CD4-positive, alpha-beta T cell treated with Interleukin-10 for 1 hour (primary cell): ENCODE data around the gene CEACAM20.
A peak's percentile ranks its signal among the peaks of the same experiment; 100 is the strongest.
"Not testable (repeated sequence)": the region's sequence is repeated elsewhere in the genome, so short reads cannot be mapped to it uniquely, and the experiment has no call there.

Experiments used
- DNase-seq: peaks from one replicate; pipeline ENCODE4 v3.0.0-alpha.2; 2020

CEACAM20 gene

DNA sequence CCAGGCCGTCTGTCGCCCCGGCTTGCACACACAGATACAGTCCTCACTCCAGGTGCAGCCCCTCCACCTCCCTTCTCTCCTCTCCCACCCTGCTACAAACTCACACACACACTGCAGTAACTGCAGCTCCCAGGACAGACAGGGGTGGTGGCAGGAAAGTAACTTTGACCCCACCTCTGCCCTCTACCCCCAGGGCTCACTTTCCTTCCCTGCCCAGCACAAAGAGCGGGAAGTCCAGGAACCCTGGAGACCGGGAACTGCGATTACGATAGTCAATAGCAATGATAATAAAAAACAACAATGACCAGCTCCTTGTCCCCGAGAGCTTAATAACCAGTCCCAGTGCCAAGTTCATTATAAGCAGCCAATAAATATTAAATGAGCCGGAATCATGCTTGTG is at the start of gene CEACAM20:
Gene CEACAM20 (minus strand): TSS at position 140 of the 400 bp plus-strand sequence. CDS start 166 bp downstream, outside the sequence.
- no peak for DNase-seq

DNA sequence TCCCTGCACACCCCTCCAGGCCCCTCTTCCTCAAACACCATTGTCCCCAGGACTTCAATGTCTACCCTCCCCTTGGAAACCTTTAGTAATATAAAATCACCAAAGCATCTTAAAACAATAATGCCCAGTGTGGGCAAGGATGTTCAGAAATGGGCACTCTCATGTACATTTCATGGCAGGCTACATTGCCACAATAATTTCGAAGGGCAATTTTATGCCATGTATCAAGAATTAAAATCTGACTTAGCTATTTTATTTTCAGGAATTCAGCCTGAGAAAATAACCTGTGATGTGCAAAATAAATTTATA is 48.0 kb upstream of the CEACAM20 start:
- no peak for DNase-seq

DNA sequence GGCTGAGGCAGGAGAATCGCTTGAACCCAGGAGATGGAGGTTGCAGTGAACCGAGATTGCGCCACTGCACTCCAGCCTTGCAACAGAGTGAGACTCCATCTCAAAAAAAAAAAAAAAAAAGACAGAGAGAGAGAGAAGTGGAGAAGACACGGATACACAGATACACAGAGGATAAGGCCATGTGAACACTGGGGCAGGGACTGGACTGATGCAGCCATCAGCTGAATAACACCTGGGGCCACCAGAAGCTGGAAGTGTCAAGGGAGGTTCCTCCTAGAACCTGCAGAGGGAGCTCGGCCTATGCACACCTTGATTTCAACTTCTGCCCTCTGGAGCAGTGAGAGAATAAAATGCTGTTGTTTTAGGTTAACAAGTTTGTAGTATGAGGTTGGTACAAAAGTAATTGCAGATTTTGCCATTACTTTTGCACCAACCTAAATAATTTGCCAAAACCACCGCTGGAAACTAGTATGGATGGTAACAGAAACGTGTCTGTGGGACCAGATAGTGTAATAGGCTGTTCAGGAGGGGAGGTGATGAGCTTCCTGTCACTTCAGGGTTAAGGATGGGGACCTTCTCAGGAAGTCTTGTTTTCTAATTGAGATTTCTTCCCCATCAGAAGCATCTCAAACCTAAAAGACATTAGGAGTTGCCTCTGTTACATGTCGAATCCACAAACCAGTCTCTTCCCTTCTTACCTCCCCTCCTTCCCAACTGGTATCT is 47.5 kb upstream of the CEACAM20 start:
- DNase-seq: peak; percentile 15

DNA sequence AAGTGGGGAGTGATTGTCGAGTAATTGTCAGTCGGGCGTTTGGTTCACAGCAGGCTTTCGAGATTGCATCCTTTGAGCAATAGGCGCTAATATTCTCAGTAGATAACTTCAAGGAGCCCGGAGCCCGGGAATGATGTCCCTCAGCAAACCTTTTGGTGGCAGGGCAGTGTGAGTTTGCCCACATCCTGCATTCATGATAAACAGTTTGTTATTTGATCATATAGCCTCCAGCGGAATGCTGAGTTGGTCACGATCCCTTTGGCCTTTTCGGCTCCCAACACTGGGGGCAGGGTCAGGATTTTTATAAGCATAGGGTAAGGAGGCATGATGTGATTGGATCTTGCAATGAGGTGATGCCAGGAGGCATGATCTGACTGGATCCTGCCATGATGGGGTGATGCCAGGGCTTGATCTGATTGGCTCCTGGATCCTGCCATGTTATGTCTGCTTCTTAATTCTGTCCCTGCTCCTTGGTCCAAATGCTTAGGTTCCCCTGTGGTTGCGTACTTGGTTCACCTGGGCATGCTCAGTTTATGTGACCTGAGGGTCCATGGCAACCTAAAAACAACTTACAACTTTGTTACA is 45.7 kb upstream of the CEACAM20 start:
- no peak for DNase-seq

DNA sequence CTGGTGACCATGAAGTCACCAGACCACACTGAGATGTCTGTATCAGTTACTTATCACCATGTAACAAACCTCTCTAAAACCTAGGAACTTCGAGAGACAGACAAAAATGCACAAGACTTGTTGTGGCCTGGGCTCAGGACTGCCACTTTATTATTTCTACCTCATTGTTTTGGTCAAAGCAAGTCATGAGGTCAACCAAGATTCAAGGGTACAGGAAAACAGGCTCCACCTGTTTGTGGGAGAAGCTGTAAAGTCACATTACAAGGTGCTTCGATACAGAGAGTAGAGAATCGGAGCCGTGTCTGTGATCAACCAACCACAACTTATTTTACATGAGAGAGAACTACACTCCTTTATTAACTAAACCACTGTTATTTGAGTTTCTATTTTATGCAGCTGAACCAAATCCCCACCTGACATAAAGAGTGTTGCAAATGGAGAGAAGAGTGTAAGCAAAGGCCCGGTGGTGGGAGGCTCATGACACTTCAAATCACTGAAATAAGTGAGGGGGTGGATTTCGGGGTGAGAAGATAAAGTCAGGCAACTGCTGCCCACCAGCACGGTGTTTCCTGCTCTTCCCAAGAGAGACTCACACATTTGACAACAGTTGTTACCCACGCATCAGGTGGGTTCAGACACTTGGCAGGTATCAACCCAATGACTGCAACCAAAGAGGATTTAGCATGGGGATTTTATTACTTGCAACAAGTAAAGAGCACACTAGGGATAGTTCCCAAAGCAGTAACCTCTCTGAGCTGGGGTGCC is 44.9 kb upstream of the CEACAM20 start:
- DNase-seq: no peak

DNA sequence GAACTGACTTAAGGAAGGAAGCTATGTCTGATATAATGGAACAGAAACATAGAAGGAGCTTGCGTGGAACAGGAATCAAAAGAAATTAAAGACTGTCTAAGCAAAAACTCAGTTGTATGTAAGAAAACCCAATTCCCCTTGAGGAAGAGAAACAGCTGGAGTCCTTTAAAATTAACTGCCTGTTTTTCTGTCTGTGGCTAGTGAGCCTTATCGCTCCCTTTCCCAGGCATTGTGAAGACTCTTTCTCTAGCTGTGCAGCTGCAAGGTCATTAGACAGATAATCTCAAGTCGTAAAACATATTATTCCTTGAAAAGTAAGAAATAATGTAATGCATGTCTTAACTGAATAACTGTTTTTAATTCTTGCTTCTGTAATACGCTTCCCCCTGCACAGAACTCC is 44.2 kb upstream of the CEACAM20 start:
- DNase-seq: no peak

DNA sequence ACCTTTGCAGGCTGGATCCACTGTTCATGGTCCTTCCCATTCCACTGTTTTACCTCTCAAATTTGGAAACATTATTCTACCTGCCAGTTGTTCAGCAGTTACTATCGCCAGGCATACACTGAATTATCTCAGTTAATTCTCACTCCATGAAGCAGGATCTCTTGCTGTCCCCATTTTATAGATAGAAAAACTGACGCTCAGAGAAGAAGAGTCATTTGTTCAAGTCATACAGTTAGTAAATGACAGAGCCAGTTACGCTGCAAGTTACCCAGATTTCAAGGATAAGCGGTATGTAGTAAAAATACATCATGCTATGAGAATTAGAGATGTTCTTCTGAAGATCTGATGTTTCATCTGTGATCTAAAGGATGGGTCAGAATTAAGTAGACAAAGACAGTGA is 43.7 kb upstream of the CEACAM20 start:
- DNase-seq: no peak

DNA sequence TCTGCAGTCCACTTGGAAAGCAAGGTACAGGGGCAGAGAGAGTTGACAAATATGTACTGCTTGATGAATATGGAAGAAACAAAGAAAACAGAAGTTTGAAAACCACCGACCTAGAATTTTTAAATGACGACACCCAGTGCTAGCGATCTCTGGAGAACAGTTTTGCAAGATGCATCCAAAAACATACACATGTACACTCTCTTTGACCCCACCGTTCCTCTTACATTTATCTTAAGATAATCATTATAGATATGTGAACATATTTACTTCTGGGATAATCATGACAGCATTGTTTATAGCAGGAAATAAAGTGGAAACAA is 43.1 kb upstream of the CEACAM20 start:
- DNase-seq: no peak

DNA sequence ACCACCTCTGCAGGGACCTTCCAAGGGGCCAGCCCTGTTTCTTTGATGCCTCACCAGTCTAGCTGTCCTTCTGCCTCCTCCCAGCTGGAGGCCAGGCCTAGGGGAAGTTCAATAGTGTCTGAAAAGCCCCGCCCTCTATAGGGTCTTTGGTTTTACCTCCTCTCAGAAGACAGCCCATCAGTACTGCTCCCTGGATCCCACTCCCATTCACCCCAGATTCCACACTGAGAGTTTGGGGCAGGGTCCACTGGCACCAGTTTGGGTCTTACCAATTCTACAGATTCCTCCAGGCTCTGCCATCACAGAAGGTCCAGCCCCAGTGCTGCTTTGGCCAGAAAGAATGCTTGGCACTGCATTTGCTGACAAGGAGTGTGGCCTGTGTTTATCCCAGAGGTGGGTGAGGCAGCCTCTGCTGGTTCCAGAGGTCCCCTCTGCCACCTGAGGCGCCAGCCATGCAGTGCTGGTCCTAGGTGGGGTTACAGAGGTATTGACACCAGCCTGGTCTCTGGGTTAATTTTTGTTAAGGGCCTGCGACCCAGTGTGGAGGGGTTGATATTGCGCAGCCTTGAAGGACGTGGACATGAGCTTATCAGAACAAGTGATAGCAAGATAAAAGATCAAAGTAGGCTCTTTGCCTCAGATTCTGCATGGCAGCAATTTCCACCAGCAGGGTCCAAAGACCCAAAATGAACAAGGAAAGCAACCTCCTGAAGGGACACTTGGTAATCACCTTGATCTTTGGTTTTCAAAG is 42.5 kb upstream of the CEACAM20 start:
- DNase-seq: no peak

DNA sequence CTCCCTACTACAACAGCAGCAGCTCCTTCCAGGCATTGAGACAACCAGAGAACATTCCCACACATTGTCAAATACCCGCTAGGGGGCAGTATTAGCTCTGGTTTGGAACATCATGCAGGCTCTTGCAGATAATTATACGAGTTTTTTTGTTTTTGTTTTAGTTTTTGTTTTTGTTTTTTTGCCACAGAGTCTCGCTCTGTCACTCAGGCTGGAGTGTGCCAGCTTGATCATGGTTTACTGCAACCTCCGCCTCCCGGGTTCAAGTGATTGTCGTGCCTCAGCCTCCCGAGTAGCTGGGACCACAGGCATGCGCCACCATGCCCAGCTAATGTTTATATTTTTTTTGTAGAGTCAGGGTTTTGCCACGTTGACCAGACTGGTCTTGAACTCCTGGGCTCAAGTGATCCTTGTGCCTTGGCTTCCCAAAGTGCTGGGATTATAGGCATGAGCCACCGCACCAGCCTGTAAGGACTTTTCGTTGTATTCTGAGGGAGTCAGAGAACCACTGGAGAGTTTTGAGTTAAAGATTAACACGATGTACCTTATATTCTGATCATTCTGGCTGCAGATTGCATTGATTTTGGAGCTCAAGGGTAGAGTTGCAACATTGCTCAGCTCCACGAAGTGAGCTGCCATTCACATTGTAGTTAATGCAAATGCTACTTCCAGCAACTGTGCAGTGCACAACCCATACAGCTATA is 41.7 kb upstream of the CEACAM20 start:
- DNase-seq: peak; percentile 59

DNA sequence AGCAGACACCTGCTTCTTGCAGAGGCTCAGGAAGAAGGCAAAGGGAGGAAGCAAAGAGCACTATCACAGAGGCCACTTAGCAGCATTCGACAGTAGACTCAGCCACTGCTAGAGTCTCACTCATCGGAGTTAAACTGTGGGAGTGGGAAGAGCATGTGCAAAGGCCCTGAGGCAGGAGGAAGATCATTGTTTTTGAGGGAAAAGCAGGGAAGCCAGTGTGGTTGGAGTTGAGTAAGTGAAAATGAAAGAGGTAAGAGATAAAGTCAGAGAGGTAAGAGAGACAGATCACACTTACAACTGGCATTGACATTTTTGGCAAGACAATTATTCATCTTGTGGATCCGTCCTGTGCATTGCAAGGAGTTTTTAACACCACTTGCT is 41.1 kb upstream of the CEACAM20 start:
- no peak for DNase-seq

DNA sequence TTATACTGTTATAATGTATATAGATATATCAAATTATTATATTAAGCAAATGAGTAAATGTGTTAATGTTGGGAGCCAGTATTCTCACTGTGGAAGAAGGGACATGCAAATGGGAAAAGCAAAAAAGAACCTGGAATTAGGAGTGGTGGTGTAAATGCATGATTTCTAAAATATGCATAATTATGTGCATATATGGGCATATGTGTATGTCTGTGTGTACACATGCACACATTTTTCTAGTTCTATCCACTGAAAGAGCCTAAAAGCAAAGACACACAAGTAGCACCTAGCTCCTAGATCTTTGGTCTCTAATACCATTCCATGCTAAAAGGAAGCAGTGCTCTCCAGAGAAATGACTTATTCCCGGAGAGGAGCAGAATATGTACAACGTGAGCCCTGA is 38.3 kb upstream of the CEACAM20 start:
- DNase-seq: no peak

DNA sequence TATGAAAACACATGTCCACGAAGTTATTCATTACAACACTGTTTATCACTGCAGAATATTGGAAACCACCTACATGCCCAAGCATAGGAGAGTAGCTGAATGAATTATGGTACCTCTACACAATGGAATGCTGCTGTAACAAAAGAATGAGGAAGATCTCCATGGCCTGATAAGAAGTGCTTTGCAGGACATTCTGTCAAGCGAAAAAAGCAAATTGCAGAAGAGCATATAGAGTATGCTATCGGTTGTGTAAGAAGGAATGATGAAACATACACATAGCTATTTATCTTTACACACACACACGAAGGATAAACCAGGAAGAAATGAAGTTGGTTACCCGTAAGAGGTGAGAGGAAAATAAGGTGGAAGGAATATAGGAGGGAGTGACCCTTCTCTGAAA is 37.5 kb upstream of the CEACAM20 start:
- no peak for DNase-seq

DNA sequence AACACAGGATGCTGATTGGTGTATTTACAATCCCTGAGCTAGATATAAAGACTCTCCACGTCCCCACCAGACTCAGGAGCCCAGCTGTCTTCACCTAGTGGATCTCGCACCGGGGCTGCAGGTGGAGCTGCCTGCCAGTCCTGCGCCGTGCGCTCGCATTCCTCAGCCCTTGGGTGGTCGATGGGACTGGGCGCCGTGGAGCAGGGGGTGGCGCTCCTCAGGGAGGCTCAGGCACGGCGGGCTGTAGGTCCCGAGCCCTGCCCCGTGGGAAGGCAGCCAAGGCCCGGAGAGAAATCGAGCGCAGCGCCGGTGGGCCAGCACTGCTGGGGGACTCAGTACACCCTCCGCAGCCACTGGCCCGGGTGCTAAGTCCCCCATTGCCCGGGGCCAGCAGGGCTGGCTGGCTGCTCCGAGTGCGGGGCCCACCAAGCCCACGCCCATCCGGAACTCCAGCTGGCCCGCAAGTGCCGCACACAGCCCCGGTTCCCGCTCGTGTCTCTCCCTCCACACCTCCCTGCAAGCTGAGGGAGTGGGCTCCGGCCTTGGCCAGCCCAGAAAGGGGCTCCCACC is 33.7 kb upstream of the CEACAM20 start:
- DNase-seq: not testable (repeated sequence)

DNA sequence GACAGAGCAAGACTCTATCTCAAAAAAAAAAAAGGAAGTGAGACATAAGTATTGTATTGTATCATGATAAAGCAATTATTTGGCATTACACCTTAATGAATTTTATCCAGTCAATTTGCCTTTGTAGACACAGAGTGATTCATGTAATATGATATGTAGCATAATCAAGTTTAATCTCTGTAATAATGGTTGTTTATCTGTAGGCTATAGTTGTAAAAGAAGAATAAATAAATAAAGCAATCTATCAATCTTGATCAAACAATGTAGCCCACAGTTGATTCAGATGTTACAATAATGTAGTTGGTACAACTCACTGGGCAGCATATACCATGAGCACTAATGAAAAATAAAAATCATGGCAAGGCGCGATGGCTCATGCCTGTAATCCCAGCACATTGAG is 28.5 kb upstream of the CEACAM20 start:
- no peak for DNase-seq

DNA sequence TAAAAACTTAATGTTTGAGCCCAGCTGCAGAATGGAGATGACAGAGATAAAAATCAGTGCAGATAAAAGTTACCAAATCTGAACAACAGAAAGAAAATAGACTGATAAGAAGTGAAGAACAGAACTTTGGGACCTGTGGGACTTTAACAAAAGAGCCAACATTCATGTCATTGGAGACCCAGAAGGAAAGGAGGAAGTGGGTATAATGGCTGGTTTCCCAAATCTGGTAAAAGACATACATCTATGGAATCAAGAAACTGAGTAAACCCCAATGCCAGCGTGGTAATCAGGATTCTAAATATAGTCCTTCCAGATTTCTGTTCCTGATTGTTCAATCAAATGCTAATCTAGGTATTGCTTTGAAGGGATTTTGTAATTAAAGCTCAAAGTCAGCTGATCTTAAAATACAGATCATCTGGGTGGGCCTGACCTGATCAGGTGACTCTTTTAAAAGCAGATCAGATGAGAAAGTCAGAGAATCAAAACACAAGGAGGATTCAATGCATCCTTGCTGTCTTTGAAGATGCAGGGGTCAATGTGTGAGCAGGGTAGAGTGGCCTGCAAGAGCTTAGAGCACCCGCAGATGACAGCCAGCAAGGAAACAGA is 25.3 kb upstream of the CEACAM20 start:
- no peak for DNase-seq

DNA sequence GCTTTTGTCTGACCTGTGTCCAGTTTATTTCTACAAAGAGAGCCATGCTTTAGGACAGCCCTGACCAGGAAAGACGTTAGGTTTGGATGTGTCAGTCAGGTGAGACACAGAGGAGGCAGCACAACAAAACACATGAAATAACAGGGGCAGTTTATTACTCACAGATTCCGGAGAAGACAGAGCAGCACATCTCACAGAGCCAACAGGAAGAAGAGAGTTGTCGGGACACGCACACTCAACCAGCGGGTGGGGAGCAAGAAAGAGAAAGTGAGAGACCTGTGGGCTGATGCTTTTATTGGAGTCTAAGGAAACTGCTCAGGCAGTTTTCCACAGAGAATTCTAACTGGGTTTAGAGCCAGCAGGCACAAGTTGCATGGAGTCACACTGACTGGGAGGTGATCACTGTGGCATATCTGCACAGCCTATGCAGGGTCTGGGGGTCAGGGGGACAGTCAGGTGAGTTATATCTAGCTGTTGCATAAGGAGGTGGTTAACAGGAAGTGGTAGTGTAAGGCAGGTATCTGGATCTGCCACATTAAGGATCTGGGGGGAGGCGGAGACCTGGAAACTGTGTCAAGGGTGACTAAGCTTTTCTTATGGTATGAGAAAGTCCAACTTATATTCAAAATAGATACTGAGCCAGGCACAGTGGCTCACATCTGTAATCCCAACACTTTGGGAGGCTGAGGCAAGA is 24.1 kb upstream of the CEACAM20 start:
- no peak for DNase-seq

DNA sequence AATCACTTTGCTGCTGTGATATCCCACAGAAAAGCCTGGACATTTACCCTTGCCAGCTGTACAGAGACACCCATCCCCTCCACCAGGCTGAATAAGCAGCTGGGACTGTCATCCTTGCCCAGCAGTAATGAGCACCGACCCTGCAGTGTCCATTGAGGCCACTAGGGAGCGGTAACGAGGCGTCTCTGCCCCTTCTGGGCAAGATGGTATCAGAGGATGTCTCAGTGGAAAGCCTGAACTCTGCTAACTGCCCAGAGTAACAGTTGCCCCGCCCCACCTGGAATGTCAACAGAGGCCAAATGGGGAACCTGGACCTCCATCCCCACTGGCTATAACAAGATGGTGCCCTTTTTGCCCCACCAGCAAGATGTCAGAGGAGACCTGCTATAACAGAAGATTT is 22.8 kb upstream of the CEACAM20 start:
- DNase-seq: peak; percentile 10

DNA sequence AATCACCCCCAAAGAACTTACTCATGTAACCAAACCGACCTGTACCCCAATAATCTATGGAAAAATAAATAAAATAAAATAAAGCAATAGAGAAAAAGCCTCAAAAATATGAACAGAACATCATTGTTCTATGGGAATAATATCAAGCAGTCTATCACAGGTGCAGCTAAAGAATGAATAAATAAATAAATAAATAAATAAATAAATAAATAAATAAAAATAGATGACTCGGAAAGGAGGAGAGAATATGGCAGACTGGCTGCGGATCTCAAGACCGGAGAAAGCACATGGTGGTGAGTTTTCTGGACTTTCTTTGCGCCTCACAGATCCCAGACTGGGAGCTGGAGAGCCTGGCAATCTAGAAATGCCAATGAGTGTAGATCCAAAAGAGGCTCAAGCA is 22.4 kb upstream of the CEACAM20 start:
- no peak for DNase-seq

DNA sequence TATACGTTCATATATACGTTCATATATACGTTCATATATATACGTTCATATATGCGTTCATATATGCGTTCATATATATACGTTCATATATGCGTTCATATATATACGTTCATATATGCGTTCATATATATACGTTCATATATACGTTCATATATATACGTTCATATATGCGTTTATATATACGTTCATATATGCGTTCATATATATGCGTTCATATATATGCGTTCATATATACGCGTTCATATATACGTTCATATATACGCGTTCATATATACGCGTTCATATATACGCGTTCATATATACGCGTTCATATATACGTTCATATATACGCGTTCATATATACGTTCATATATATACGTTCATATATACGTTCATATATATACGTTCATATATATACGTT is 21.5 kb upstream of the CEACAM20 start:
- not testable (repeated sequence) for DNase-seq

DNA sequence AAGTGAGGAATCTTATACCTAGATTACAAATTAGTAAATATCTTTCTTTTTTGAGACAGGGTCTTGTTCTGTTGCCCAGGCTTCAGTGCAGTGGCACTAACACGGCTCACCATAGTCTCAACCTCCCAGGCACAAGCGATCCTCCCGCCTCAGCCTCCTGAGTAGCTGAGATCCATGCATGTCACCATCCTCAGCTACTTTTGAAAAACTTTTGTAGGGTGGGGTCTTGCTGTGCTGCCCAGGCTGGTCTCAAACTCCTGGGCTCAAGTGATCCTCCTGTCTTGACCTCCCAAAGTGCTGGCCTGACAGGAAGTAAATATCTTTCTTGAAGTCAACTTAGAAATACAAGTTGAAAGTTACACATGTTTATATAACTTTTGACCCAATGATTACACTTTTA is 20.0 kb upstream of the CEACAM20 start:
- no peak for DNase-seq

DNA sequence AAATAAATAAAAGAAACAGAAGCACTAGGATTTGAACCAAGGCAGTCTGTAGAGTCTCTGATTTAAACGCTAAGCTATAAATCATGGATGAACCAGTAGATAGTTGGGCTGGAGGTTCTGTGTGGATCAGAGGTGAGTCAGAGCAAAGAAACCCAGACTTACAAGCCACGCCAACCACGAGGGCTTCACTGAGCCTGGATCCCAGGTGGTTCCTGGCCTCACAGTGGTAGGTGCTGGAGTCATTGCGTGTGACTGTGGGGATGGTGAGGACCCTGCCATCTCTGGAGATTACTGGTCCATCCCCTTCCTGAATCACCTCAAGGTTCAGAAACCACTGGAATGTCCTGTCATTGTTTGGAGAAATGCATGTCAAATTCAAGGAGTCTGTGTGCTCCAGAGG is 19.3 kb upstream of the CEACAM20 start:
- no peak for DNase-seq
